HCT116 (cell line): ENCODE measurements around the gene APBB3. TPM values are rescaled to one million over a fixed set of nuclear protein-coding genes. Genes with fewer than 3 reads are reported as not detected.

Experiments
- ATAC-seq: fragments of 200-7000 bp; cut with Tn5 transposase; 2 replicates; pipeline ENCODE4 v1.9.1; 2020; ENCODE audit warnings: mild to moderate bottlenecking, moderate library complexity
- BruUV-seq: library from RNA; stranded (reverse); fragments of 400-500 nt; replicated peaks from 2 replicates; lab custom pipeline; 2021; lab: Mats Ljungman, UMichigan
- CTCF ChIA-PET: fragments of 300-600 bp; sonication (Branson Sonifier 250); formaldehyde crosslinking; loops from one replicate; lab custom pipeline; 2021; ENCODE audit warnings: antibody characterized with exemption; lab: Charles Lee
- POLR2A ChIA-PET: fragments of 300-600, 350-600 bp; sonication (Branson Sonifier 250); formaldehyde crosslinking; loops from one replicate; lab custom pipeline; 2021; ENCODE audit warnings: antibody characterized with exemption; lab: Charles Lee
- RAD21 ChIA-PET, 2 experiments: fragments of 300-600 bp; sonication (Branson Sonifier 250); formaldehyde crosslinking; loops; one replicate each; lab custom pipeline; 2023; ENCODE audit warnings: low total read pairs in 2 of 2; ENCODE audit not compliant: uncharacterized antibody in 2 of 2, unreplicated experiment in 2 of 2, low non-redundant PET in 1 of 2; lab: Charles Lee
- DNase-seq: peaks from one replicate; pipeline ENCODE4 v3.0.0-alpha.2; 2010; ENCODE audit warnings: low read depth, low spot score
- H2AFZ ChIP-seq: fragments of 200-600 bp; shearing (Covaris generic), sonication (generic); 2 replicates; pipeline ENCODE4 v1.6.1; 2017; ENCODE audit warnings: low read depth, mixed run types, mixed read lengths, antibody characterized with exemption, low read length; ENCODE audit not compliant: poor library complexity, severe bottlenecking
- H3K27ac ChIP-seq: 2 replicates; pipeline ENCODE4 v1.5.1; 2012; ENCODE audit warnings: low read depth, low read length
- H3K27me3 ChIP-seq: fragments of 200-600 bp; sonication (generic); 2 replicates; pipeline ENCODE4 v1.6.1; 2016; ENCODE audit warnings: mixed run types, low read length, mixed read lengths; ENCODE audit not compliant: insufficient read depth
- H3K36me3 ChIP-seq, 2 experiments: fragments of 200-500 bp in 1 of 2; fragments of 200-600 bp in 1 of 2; sonication (Bioruptor generic) in 1 of 2; sonication (generic) in 1 of 2; 2 replicates each; pipeline versions ENCODE4 v1.5.1 to v1.6.1; 2014 to 2016; ENCODE audit warnings: low read length in 2 of 2, inconsistent platforms in 1 of 2, mixed read lengths in 1 of 2, mixed run types in 1 of 2; ENCODE audit not compliant: insufficient read depth in 2 of 2, control insufficient read depth in 1 of 2
- H3K4me1 ChIP-seq, 2 experiments: fragments of 200-600 bp in 1 of 2; sonication (generic) in 1 of 2; 2 replicates each; pipeline versions ENCODE4 v1.5.1 to v1.6.1; 2012 to 2017; ENCODE audit warnings: low read length in 2 of 2, inconsistent platforms in 1 of 2, mild to moderate bottlenecking in 1 of 2, mixed read lengths in 1 of 2, mixed run types in 1 of 2, moderate library complexity in 1 of 2; ENCODE audit not compliant: insufficient read depth in 2 of 2, control insufficient read depth in 1 of 2
- H3K4me2 ChIP-seq: fragments of 200-600 bp; sonication (generic); 2 replicates; pipeline ENCODE4 v1.6.1; 2017; ENCODE audit warnings: mixed run types, low read length, mixed read lengths
- H3K4me3 ChIP-seq, 2 experiments: fragments of 200-600 bp in 1 of 2; sonication (generic) in 1 of 2; replicated peaks in 1 of 2; 2 replicates each; pipeline ENCODE4 v1.5.1; 2011 to 2016; ENCODE audit warnings: low read length in 2 of 2, control low read depth in 1 of 2, low read depth in 1 of 2, mild to moderate bottlenecking in 1 of 2, mixed read lengths in 1 of 2, mixed run types in 1 of 2
- H3K79me2 ChIP-seq: fragments of 200-600 bp; sonication (generic); 2 replicates; pipeline ENCODE4 v1.6.1; 2017; ENCODE audit warnings: mild to moderate bottlenecking, mixed run types, low read length, moderate library complexity, mixed read lengths; ENCODE audit not compliant: insufficient read depth
- H3K9ac ChIP-seq: fragments of 200-600 bp; sonication (generic); 2 replicates; pipeline ENCODE4 v1.6.1; 2016; ENCODE audit warnings: low read length, mixed read lengths
- H3K9me2 ChIP-seq: fragments of 200-600 bp; sonication (generic), shearing (Covaris generic); 2 replicates; pipeline ENCODE4 v1.6.1; 2017; ENCODE audit warnings: mixed run types, mild to moderate bottlenecking, moderate library complexity; ENCODE audit not compliant: insufficient read depth
- H3K9me3 ChIP-seq, 2 experiments: fragments of 200-500 bp in 1 of 2; fragments of 200-600 bp in 1 of 2; sonication (Bioruptor generic) in 1 of 2; sonication (generic) in 1 of 2; 2 replicates each; pipeline ENCODE4 v1.6.1; 2014 to 2017; ENCODE audit warnings: low read length in 2 of 2, mixed read lengths in 2 of 2, inconsistent platforms in 1 of 2, low read depth in 1 of 2, mild to moderate bottlenecking in 1 of 2, mixed run types in 1 of 2, moderate library complexity in 1 of 2; ENCODE audit not compliant: control insufficient read depth in 1 of 2, insufficient read depth in 1 of 2
- H4K20me1 ChIP-seq: fragments of 200-600 bp; sonication (generic), shearing (Covaris generic); 2 replicates; pipeline ENCODE4 v1.6.1; 2017; ENCODE audit warnings: mixed run types, mild to moderate bottlenecking, moderate library complexity; ENCODE audit not compliant: insufficient read depth
- ATF3 ChIP-seq: IDR thresholded peaks from 2 replicates; pipeline ENCODE4 v1.6.1; 2012
- CBX3 ChIP-seq: IDR thresholded peaks from 2 replicates; pipeline ENCODE4 v1.6.1; 2012; ENCODE audit warnings: low read depth
- CTCF ChIP-seq, 3 experiments: fragments of 200-600 bp in 1 of 3; sonication (generic) in 1 of 3; IDR thresholded peaks in 2 of 3; conservative IDR thresholded peaks in 1 of 3; 2 replicates each; pipeline ENCODE4 v1.5.1; 2012 to 2017; ENCODE audit warnings: low read depth in 2 of 3, low read length in 2 of 3, antibody characterized with exemption in 1 of 3, borderline replicate concordance in 1 of 3, control low read depth in 1 of 3, mild to moderate bottlenecking in 1 of 3, mixed read lengths in 1 of 3, mixed run types in 1 of 3, moderate library complexity in 1 of 3; ENCODE audit not compliant: insufficient read depth in 1 of 3
- EGR1 ChIP-seq: IDR thresholded peaks from 2 replicates; pipeline ENCODE4 v1.6.1; 2012; ENCODE audit warnings: low read depth
- EZH2 ChIP-seq: fragments of 200-600 bp; sonication (generic); IDR thresholded peaks from 2 replicates; pipeline ENCODE4 v1.6.1; 2017; ENCODE audit warnings: antibody characterized with exemption, mixed run types
- EZH2phosphoT487 ChIP-seq: fragments of 200-600 bp; IDR thresholded peaks from 2 replicates; pipeline ENCODE4 v1.6.1; 2018; ENCODE audit warnings: antibody characterized with exemption, borderline replicate concordance
- FOSL1 ChIP-seq: IDR thresholded peaks from 2 replicates; pipeline ENCODE4 v1.6.1; 2012; ENCODE audit warnings: low read depth
- MAX ChIP-seq: IDR thresholded peaks from 2 replicates; pipeline ENCODE4 v1.6.1; 2012
- POLR2A ChIP-seq: IDR thresholded peaks from 2 replicates; pipeline ENCODE4 v1.7.0; 2011; ENCODE audit warnings: borderline replicate concordance; ENCODE audit not compliant: insufficient read depth, insufficient read length; ENCODE audit errors: extremely low read depth
- RAD21 ChIP-seq: IDR thresholded peaks from 2 replicates; pipeline ENCODE4 v1.6.1; 2012; ENCODE audit warnings: low read depth, mild to moderate bottlenecking
- SIN3A ChIP-seq: IDR thresholded peaks from 2 replicates; pipeline ENCODE4 v1.6.1; 2012; ENCODE audit warnings: low read depth
- SP1 ChIP-seq: IDR thresholded peaks from 2 replicates; pipeline ENCODE4 v1.6.1; 2012; ENCODE audit warnings: low read depth
- SRF ChIP-seq: IDR thresholded peaks from 2 replicates; pipeline ENCODE4 v1.6.1; 2012; ENCODE audit warnings: low read depth
- YY1 ChIP-seq: IDR thresholded peaks from 2 replicates; pipeline ENCODE4 v1.6.1; 2011; ENCODE audit warnings: low read length, low read depth, moderate library complexity, mild to moderate bottlenecking; ENCODE audit not compliant: insufficient replicate concordance; ENCODE audit errors: extremely low read depth
- ZFX ChIP-seq: fragments of 450-650 bp; IDR thresholded peaks from 2 replicates; pipeline ENCODE4 v1.6.1; 2017
- ZNF274 ChIP-seq: fragments of 200-500 bp; sonication (Bioruptor generic); IDR thresholded peaks from 2 replicates; pipeline ENCODE4 v1.6.1; 2014; ENCODE audit warnings: mild to moderate bottlenecking, low read depth, low read length, inconsistent platforms
- intact Hi-C: fragments of 100-400 bp; cut with micrococcal nuclease; formaldehyde crosslinking; loops from 2 replicates; pipeline ENCODE4 v1.10.0; 2022
- total RNA-seq: library from RNA; stranded (reverse); gene quantifications from one replicate; pipeline ENCODE4 v1.2.1, GENCODE V29; 2021; ENCODE audit not compliant: unreplicated experiment
- TF ChIP-seq, protein P1 (sequence below): IDR thresholded peaks from 2 replicates; pipeline ENCODE4 v1.6.1; 2012; ENCODE audit warnings: low read depth
- TF ChIP-seq, protein P2 (sequence below): IDR thresholded peaks from 2 replicates; pipeline ENCODE4 v1.6.1; 2011; ENCODE audit warnings: mild to moderate bottlenecking, low read length, moderate library complexity; ENCODE audit not compliant: insufficient replicate concordance; ENCODE audit errors: extremely low read depth

Gene APBB3
- total RNA-seq, 1 experiment from 2014 or later: 28.4 TPM

DNA sequence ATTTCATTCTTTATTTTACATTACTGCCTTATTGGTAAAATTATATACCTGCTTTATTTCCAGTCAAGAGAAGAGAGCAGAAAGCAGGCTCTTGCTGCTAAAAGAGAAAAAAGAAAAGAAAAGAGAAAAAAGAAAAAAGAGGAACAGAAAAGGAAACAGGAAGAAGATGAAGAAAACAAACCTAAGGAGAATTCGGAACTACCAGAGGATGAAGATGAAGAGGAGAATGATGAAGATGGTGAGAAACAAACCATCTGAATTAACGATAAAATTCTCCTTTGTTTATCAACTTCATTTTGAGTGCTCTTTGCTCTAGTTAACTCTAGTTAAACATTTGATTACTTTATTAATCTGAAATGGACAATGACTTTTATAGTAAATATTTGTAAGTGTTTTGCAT is 40.4 kb downstream of the APBB3 start (continued):
- TF ChIP-seq MAX (no peak), CBX3 (no peak), EZH2phosphoT487 (no peak)

DNA sequence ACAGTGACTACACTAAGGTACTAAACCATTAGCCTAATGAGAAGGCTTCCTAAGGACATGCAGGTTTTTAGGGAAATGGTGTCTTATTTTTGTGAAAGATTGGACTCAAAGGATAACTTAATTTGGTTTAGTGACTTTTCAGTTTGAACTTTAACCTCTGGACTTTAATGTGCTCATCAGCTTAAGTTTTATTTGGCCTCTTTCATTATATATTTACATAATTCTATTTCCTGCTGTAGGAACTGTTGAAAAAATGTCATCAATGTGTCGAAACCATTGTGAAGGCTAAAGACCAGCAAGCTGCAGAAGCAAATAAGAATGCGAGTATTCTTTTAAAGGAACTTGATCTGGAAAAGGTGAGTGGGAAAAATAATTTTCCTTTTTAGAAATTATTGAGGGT is 51.3 kb downstream of the APBB3 start:
- ChIA-PET POLR2A (no interaction called here), CTCF (no interaction called here), RAD21 (no interaction called here)
- H3K9me3 ChIP-seq: no peaks in the 10 kb centered on the region
- H3K9me2 ChIP-seq: no peaks in the 10 kb centered on the region
- no peak overlapping the region for H3K27ac ChIP-seq
- H3K4me1 ChIP-seq: no peaks in the 10 kb centered on the region
- BruUV-seq: no TSS peak
- no peaks in the 10 kb centered on the region for H3K79me2 ChIP-seq
- no peaks in the 10 kb centered on the region for H3K27me3 ChIP-seq
- no peaks in the 10 kb centered on the region for H4K20me1 ChIP-seq
- DNase-seq (no peak), ATAC-seq (no peak)
- H3K4me2 ChIP-seq: no peak overlapping the region
- H2AFZ ChIP-seq: no peak overlapping the region
- H3K9ac ChIP-seq: no peak overlapping the region
- no peak overlapping the region for H3K4me3 ChIP-seq
- peaks cover 18 to 33% of the 10 kb centered on the region in 2 experiments; a peak in 3 of 4 replicates for H3K36me3 ChIP-seq
- intact Hi-C loops: no loop called here
- no peak for TF ChIP-seq YY1
- no peak for TF ChIP-seq RAD21
- no peak for TF ChIP-seq CTCF (IDR thresholded peaks at IDR 0.05 in 2 of 3, conservative IDR thresholded peaks at IDR 0.05 in 1 of 3; ENCODE audit: borderline replicate concordance in 1 of 3, insufficient read depth in 1 of 3, low read depth in 2 of 3, low read length in 2 of 3)
- TF ChIP-seq FOSL1: no peak
- TF ChIP-seq SRF: no peak
- no peak for TF ChIP-seq SP1
- no peak for TF ChIP-seq MAX
- TF ChIP-seq ZFX: no peak
- no peak for TF ChIP-seq EGR1
- no peak for TF ChIP-seq ZNF274
- no peak for TF ChIP-seq ATF3
- TF ChIP-seq, protein P1, sequence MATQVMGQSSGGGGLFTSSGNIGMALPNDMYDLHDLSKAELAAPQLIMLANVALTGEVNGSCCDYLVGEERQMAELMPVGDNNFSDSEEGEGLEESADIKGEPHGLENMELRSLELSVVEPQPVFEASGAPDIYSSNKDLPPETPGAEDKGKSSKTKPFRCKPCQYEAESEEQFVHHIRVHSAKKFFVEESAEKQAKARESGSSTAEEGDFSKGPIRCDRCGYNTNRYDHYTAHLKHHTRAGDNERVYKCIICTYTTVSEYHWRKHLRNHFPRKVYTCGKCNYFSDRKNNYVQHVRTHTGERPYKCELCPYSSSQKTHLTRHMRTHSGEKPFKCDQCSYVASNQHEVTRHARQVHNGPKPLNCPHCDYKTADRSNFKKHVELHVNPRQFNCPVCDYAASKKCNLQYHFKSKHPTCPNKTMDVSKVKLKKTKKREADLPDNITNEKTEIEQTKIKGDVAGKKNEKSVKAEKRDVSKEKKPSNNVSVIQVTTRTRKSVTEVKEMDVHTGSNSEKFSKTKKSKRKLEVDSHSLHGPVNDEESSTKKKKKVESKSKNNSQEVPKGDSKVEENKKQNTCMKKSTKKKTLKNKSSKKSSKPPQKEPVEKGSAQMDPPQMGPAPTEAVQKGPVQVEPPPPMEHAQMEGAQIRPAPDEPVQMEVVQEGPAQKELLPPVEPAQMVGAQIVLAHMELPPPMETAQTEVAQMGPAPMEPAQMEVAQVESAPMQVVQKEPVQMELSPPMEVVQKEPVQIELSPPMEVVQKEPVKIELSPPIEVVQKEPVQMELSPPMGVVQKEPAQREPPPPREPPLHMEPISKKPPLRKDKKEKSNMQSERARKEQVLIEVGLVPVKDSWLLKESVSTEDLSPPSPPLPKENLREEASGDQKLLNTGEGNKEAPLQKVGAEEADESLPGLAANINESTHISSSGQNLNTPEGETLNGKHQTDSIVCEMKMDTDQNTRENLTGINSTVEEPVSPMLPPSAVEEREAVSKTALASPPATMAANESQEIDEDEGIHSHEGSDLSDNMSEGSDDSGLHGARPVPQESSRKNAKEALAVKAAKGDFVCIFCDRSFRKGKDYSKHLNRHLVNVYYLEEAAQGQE: no peak
- no peak for TF ChIP-seq EZH2
- no peak for TF ChIP-seq EZH2phosphoT487
- no peak for TF ChIP-seq SIN3A
- TF ChIP-seq, protein P2, sequence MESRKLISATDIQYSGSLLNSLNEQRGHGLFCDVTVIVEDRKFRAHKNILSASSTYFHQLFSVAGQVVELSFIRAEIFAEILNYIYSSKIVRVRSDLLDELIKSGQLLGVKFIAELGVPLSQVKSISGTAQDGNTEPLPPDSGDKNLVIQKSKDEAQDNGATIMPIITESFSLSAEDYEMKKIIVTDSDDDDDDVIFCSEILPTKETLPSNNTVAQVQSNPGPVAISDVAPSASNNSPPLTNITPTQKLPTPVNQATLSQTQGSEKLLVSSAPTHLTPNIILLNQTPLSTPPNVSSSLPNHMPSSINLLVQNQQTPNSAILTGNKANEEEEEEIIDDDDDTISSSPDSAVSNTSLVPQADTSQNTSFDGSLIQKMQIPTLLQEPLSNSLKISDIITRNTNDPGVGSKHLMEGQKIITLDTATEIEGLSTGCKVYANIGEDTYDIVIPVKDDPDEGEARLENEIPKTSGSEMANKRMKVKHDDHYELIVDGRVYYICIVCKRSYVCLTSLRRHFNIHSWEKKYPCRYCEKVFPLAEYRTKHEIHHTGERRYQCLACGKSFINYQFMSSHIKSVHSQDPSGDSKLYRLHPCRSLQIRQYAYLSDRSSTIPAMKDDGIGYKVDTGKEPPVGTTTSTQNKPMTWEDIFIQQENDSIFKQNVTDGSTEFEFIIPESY: no peak
- no peak for TF ChIP-seq CBX3
- TF ChIP-seq POLR2A: no peak
